GM18526 (cell line): Measurements from ENCODE around the gene MAML3.

ENCODE experiments used
- POLR2A ChIP-seq: IDR thresholded peaks from 3 replicates; pipeline ENCODE4 v1.6.1; 2011; ENCODE audit not compliant: insufficient read length; ENCODE audit errors: extremely low read depth

The MAML3 gene

GRCh38 chr4:139744232-139744631 is 409.8 kb downstream of the MAML3 start:
- TF ChIP-seq POLR2A = no peak

DNA sequence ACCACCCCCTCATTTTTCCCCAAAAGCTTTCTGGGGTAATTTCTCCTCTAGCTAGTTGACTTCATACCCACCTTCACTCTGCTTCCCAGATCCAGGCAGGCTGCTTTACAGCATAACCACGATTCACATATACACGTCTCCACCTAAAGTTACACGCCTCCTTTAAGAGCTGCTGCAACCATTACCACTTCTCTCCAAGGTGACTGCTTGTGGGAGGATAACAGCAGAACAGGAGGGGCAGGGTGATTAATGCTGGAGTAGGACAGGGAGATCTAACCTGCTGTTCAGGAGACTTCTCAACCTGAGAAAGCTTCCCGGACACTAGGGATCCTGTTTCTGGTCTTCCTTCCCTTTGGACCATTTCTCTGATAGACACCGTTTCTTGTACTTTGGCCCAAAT is 411.0 kb downstream of the MAML3 start:
- no peak for TF ChIP-seq POLR2A

DNA sequence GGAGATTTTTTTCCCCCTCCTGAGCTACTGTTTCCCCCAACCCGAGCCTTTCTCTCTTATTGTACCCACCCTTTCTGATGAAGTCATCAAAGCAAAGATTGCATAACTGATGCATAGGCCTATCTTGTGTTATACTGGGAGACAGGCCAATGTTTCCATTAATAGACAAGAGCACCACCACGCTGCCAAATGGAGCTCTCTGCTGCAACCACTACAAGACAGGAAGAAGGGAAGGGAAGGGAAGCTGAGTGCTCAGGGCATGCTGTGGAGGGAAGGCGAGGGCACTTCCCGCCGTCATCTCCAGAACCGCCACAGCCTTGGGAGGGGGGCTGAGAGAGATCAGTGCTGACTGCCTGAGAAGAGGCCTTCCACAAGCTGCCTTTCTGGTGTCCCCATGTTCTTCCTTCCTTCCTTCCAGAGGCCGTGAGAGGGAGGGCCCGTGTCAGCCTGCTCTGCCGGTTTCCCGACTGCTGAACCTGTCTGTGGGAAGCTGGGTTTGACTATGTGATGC is 413.4 kb downstream of the MAML3 start:
- TF ChIP-seq POLR2A = no peak

DNA sequence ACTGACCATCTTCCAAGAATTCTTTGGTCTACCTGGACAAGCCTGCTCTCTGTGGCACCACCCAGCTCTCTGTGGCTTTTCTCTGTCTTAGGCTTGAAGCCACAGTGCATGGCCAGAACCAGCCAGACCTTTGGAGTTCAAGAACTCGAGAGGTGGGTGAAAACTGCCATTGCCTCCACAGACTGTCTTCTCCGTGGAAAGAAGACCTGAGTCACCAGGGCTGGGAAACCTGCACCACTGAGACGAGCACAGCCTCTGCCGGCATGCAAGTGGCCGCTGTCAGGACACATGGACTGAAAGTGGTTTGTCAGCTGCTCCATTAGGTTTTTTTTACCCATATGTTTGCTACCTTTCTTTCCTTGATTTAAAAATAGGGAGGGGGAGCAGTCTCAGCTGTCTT is 413.9 kb downstream of the MAML3 start:
- TF ChIP-seq POLR2A = no peak

GRCh38 chr4:139738846-139739613 is 415.0 kb downstream of the MAML3 start:
- no peak for TF ChIP-seq POLR2A

DNA sequence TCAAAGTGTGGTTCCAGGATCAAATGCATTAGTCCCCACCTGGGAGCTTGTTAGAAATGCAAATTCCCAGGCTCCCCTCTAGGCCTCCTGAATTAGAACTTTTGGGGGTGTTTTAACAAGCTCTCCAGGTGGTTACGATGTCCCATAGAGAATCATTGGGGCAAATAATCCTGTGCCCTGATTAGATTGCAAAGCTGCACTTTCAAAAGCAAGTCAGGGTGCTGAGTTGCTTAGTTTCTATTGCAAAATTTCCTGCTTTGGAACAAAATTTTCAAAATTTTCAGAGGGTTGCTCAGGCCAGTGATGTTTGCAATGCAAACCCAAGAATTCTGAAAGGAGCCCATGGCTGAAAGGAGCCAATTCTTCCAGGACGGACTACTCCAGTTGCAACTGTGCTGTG is 417.3 kb downstream of the MAML3 start:
- no peak for TF ChIP-seq POLR2A

- no peak for TF ChIP-seq POLR2A
These were observed 417.7 kb downstream of the MAML3 start for GRCh38 chr4:139736274-139736660.

GRCh38 chr4:139735381-139736273 is 418.4 kb downstream of the MAML3 start:
- no peak for TF ChIP-seq POLR2A

- no peak for TF ChIP-seq POLR2A
These were observed 419.1 kb downstream of the MAML3 start for GRCh38 chr4:139734875-139735380.

DNA sequence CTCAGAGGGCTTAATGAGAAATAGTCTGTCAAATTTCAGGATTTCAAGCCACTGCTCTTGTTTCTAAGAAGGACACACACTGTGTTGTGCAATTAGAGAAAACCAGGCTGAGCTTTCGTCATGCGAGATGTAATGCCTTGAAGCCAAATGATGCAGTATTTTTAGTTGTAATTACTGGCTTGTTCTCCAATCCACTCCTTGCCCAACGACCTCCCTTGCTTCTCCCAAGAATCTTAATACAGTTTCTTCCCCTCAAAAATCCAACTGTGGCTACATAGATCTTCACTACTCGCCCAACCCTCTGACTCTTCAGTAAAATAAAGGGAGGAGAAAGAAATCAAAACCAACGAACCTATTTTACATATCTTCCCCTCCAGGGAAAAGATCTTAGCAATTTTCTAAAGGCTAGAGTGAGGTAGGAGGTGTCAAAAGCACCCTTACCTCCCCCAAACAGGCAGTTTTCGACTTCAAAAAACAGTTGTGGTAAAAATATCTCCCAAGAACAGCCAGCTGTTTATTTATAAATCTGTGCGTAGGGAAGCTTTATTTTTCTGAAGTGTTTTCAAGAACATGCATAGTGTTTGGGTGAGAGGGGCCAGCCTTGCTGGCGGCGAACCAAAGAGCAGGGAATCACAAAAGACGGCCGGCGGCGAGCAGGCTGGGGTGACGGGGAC is 419.6 kb downstream of the MAML3 start:
- TF ChIP-seq POLR2A = no peak

GRCh38 chr4:139732991-139733570 is 420.9 kb downstream of the MAML3 start:
- TF ChIP-seq POLR2A = no peak

DNA sequence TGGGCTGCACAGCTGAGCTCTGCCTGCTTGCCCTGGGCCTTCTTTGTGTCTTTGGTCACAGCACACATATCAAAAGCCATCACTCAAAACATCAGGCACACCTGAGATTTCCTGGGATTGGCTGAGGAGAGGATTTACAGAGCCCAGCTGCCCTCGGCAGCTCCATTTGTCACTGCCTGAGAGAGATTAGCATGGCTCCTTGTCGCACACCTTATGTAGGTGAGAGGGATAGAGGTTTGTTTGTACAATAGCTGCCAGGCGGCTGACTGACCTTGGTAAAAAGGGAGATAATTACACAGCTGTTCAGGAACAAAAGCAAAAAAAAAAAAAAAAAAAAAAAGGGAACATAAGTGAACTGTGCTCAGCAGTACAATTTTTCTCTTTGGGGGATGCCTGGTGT is 425.1 kb downstream of the MAML3 start:
- no peak for TF ChIP-seq POLR2A

DNA sequence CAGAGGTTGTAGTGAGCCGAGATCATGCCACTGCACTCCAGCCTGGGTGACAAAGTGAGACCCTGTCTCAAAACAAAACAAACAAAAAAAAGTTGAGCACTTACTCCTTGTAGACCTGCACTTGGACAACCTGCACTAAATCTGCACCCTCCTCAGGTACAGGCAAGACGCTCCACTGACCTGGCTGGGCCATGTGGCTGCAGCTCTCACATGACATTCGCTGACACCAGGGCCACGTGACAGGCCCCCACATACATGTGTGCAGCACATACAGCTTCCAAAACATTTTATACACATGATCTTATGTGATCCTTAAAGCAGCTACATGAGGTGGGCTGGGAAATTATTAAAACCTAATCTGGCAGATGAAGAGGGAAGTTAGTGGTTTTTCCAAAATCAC is 425.8 kb downstream of the MAML3 start:
- TF ChIP-seq POLR2A = no peak

GRCh38 chr4:139726615-139727014 is 427.4 kb downstream of the MAML3 start:
- no peak for TF ChIP-seq POLR2A

DNA sequence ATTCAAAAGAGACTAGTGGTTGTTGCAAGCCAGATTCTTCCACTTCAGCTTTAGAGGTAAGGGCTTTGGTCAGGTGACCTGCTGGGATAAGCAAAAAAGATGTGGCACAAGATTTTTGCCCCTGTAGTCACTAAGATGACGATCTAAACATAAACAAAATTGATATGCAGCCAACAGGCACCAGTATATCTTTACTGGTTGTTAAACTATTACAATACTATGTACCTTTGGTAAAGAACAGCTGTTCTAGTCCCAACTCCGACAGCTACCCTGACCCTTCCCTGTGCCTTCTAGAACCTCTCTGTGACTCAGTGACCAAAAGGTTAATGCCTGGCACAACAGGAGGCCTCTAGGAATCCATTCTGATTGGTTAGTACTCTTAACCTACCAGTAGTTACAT is 428.7 kb downstream of the MAML3 start:
- TF ChIP-seq POLR2A = no peak
